Activated T-helper 1 cell treated with anti-CD3 and anti-CD28 coated beads, Interleukin-2, amount 50 U/mL, for 16 hours (primary cell): Measurements from ENCODE around the gene ZNF778.

Experiments
- DNase-seq, 2 donors: peaks; one replicate each; pipeline ENCODE4 v3.0.0-alpha.2; 2020; ENCODE audit warnings: low read depth in 1 of 2, low spot score in 1 of 2

The ZNF778 gene

GRCh38 chr16:89274561-89275283 lies 57.2 kb downstream of the ZNF778 start:
- no peak for DNase-seq

DNA sequence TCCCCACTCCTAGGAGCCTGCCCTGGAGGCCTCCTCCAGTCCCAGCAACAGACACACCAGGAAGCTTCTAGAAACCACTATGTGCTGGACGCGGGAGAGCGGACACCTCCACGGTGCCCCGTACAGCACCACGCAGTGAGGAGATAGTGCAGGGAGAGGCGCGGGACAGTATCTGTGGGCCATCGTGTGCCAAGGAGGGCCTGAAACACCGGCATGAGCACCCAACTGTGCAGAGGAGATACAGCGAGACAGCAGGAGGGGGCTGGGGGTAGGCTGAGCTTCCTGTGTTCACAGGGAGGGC lies 57.7 kb downstream of the ZNF778 start:
- no peak for DNase-seq

DNA sequence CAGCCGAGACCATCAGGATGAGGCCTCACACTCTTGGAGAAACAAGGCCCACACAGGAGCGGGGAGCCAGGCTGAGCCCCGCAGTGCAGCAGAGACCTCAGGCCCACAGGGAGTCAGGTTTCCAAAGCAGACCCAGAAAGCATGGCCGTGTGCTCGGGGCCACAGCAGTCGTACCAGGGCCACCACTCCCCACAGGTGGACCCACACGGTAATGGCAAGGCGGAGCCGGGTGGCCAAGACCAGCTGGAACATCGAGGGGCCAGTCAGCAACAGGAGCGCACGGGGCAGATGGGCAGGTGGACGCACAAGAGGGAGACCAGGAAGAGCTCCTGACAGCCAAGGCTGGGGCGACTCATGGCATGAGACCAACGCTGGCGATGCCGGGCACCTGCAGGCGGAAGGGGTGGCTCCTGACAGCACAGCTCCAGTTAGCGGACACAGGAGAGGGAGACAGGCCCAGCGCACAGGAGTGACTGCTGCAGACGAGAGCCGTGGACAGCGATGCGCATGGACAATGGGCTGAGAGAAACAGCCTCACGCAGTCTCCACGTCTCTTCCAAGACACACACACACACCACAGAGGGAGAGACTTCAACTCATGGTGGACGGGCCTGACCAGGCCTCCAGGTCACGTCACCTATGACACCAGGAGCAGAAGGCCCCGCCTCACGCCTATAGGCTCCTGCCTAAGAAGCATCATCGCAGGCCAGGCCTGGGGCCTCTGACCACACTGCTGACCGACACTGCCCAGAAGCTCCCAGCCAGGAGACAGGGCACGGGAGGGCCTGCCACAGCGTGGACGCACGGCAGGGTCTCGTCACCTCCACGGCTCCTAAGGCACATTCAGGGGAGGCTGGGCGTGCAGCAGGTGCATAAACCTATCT lies 58.6 kb downstream of the ZNF778 start:
- no peak for DNase-seq

DNA sequence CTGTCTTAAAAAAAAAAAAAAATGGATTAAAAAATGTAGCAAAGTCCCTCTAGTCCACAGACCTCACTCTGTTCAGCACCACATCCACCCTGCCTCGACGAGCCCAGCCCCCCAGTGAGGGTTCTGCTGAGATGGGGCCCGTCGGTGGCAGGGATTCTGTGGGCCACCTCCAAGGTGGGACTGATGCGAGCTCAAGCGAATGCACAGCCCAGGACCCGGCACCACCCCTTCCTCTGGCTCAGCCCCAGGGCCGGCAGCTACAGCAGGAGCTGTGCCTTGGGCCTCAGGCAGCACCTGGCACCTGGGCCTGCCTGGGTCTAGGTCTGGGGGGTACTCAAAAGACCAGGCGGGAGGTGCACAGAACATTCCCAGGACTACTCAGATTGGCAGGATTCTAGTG lies 59.5 kb downstream of the ZNF778 start:
- no peak for DNase-seq

- no peak for DNase-seq
Measured at GRCh38 chr16:89277641-89278341, 60.3 kb downstream of the ZNF778 start.

- no peak for DNase-seq
Measured at GRCh38 chr16:89278441-89279240, 61.1 kb downstream of the ZNF778 start.

- DNase-seq, result no peak
Measured at GRCh38 chr16:89279666-89280481, 62.4 kb downstream of the ZNF778 start.

DNA sequence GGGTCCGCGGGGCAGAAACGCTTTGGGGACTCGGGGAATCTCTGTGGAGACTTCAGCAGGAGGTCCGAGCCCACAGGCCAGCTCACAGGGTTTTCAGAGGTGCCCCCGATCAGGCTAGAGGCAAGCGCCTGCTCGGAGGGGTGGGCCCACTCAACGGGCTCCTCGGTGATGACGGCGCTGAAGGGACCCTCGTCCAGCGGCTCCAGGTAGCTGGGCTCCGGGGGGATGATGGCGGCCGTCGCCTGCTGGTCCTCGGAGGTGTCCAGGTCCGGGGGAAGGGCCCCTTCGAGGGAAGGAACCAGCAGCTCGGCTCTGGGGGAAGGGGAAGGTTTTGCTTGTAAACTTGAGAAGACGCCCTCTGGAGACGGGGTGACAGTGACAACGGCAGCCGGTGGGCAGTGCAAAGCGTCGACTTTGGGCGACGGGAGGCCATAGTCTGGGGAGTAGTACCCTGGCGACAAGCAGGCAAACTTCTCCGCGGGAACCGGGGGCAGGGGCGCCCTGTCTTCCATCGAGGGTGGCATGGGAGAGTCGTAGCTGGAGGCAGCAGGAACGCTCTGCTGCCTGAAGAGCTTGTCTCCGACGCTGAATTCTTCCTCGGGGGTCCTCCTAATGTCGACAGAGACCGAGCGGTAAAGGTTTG lies 63.2 kb downstream of the ZNF778 start:
- DNase-seq, result no peak

DNA sequence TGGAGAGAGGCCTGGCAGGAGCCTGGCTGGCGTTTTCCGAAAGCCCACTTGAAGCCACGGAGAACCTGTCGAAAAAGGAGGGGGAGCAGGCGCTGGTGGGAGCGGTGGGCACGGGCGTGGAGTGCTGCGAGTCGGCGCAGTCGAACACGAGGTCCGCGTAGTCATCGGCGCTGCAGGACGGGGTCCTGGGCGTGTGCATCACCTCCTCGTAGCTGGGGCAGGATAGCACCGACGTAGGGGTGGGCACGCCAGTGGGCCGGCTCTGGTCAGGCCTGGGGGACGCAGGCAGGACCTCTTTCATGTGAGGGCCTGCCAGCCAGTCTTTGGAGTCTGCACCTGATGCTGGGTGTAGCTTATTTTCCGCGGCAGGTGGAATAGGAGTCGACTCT lies 63.7 kb downstream of the ZNF778 start:
- no peak for DNase-seq

GRCh38 chr16:89281829-89282228 lies 64.3 kb downstream of the ZNF778 start:
- DNase-seq, result no peak

DNA sequence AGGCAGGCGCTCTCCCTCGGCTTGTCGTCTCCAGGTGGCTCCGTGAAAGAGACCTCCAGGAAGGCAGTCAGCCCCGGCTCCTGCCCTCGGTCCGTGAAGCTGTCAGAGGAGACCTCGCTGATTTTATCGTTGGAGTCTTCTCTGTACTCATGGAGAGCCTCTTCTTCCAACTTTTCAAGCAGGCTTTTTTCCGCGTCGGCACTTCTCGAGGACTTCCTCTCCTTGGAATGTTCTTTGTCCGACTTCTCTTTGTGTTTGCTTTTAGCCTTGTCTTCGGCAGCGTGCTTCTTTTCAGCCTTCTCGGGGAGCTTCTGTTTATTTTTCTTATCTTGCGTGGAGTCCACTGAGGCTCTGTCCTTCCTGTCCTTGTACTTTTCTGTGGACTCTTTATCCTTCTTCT lies 65.0 kb downstream of the ZNF778 start:
- DNase-seq, result no peak

GRCh38 chr16:89283449-89283848 lies 65.9 kb downstream of the ZNF778 start:
- no peak for DNase-seq

- no peak for DNase-seq
Measured at GRCh38 chr16:89285381-89285780, 67.9 kb downstream of the ZNF778 start.

DNA sequence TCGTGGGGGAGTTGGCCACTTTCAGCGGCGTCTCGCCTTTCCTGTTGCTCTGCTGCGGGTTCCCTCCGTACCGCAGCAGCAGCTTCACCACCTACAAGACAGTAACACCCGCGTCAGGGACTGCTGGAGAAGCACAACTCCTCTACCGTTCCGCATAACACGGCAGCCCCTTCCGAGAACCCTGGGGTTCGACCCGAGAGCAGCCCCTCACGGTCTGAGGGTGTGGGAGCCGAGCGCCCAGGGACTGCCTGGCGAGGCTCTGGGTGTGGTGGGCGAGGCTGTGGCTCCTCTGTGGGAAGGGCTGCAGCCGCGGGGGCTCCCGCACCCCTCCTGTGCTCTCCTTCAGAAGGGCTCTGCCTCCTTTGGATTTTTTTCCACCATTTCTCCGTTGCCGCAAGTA lies 68.6 kb downstream of the ZNF778 start:
- no peak for DNase-seq
